K562 (cell line): Measurements from ENCODE around the gene GTF2A2.

Experiments
- CREB3L1 ChIP-seq: fragments of 450-650 bp; IDR thresholded peaks from 2 replicates; pipeline ENCODE4 v1.6.1; 2014; ENCODE audit warnings: low read depth, mild to moderate bottlenecking, moderate library complexity, borderline replicate concordance
- E2F6 ChIP-seq, 2 experiments: IDR thresholded peaks; 2 replicates each; pipeline ENCODE4 v1.6.1; 2011; ENCODE audit warnings: borderline replicate concordance in 1 of 2, control low read depth in 1 of 2, low read depth in 1 of 2, low read length in 1 of 2, mild to moderate bottlenecking in 1 of 2, mixed read lengths in 1 of 2, moderate library complexity in 1 of 2; ENCODE audit not compliant: insufficient read depth in 1 of 2, insufficient read length in 1 of 2, poor library complexity in 1 of 2, severe bottlenecking in 1 of 2; ENCODE audit errors: extremely low read depth in 1 of 2
- FOXM1 ChIP-seq, 2 experiments: fragments of 450-650 bp in 1 of 2; sonication (generic) in 1 of 2; formaldehyde crosslinking in 1 of 2; IDR thresholded peaks; 2 replicates each; pipeline versions ENCODE4 v1.6.1 to v1.9.0; 2017 to 2022; ENCODE audit warnings: low read depth in 2 of 2, mild to moderate bottlenecking in 2 of 2, missing genetic modification reagents in 1 of 2, moderate library complexity in 1 of 2
- HEY1 ChIP-seq: fragments of 250-450 bp; sonication (Bioruptor Pico); IDR thresholded peaks from 2 replicates; pipeline ENCODE4 v1.5.0; 2020; ENCODE audit warnings: mild to moderate bottlenecking, moderate library complexity, borderline replicate concordance
- HNRNPL ChIP-seq: fragments of 200-400 bp; formaldehyde crosslinking; IDR thresholded peaks from 2 replicates; pipeline ENCODE4 v1.6.1; 2017; ENCODE audit warnings: low read depth, mild to moderate bottlenecking, low read length
- IRF9 ChIP-seq: fragments of 450-650 bp; IDR thresholded peaks from 2 replicates; pipeline ENCODE4 v1.6.1; 2016; ENCODE audit warnings: missing biosample characterization, missing genetic modification characterization
- MEF2D ChIP-seq: conservative IDR thresholded peaks from 2 replicates; pipeline ENCODE4 v1.6.1; 2016; ENCODE audit warnings: low read depth, missing genetic modification characterization, missing compliant biosample characterization
- NFRKB ChIP-seq: fragments of 450-650 bp; IDR thresholded peaks from 2 replicates; pipeline ENCODE4 v1.6.1; 2016; ENCODE audit warnings: low read depth
- NUFIP1 ChIP-seq: fragments of 450-650 bp; IDR thresholded peaks from 2 replicates; pipeline ENCODE4 v1.6.1; 2018; ENCODE audit not compliant: partially characterized antibody
- PTBP1 ChIP-seq: fragments of 200-400 bp; formaldehyde crosslinking; IDR thresholded peaks from 2 replicates; pipeline ENCODE4 v1.6.1; 2017; ENCODE audit warnings: low read depth, low read length
- RAD21 ChIP-seq, 2 experiments: fragments of 250-450 bp in 1 of 2; fragments of 450-650 bp in 1 of 2; sonication (Bioruptor Pico) in 1 of 2; formaldehyde crosslinking in 1 of 2; IDR thresholded peaks in 1 of 2; conservative IDR thresholded peaks in 1 of 2; 2 replicates each; pipeline versions ENCODE4 v1.4.0 to v1.8.0; 2020 to 2022; ENCODE audit warnings: mild to moderate bottlenecking in 2 of 2, moderate library complexity in 1 of 2
- ZNF274 ChIP-seq: IDR thresholded peaks from 2 replicates; pipeline ENCODE4 v1.6.1; 2011; ENCODE audit warnings: low read depth, mild to moderate bottlenecking, low read length, moderate library complexity, borderline replicate concordance
- ZNF3 ChIP-seq: fragments of 250-450 bp; sonication (Bioruptor Pico); IDR thresholded peaks from 2 replicates; pipeline ENCODE4 v1.5.0; 2021; ENCODE audit warnings: mild to moderate bottlenecking, moderate library complexity

GRCh38 chr15:59647085-59647484 is 10.2 kb downstream of the GTF2A2 start:
- TF ChIP-seq RAD21 (CRISPR knock-in tag; conservative IDR thresholded peaks at IDR 0.05 in 1 of 2, IDR thresholded peaks at IDR 0.05 in 1 of 2) (no peak), E2F6 (IDR thresholded peaks at IDR 0.05; ENCODE audit: borderline replicate concordance in 1 of 2, extremely low read depth in 1 of 2, insufficient read depth in 1 of 2, insufficient read length in 1 of 2, low read depth in 1 of 2, low read length in 1 of 2, poor library complexity in 1 of 2, severe bottlenecking in 1 of 2) (no peak), IRF9 (tag) (no peak), NFRKB (no peak), PTBP1 (no peak), ZNF3 (CRISPR knock-in tag) (no peak), ZNF274 (no peak), HEY1 (CRISPR knock-in tag) (no peak), FOXM1 (IDR thresholded peaks at IDR 0.05; ENCODE audit: low read depth) (no peak), FOXM1 (CRISPR knock-in tag; IDR thresholded peaks at IDR 0.05; ENCODE audit: low read depth) (no peak), HNRNPL (no peak), NUFIP1 (no peak), MEF2D (tag) (no peak), CREB3L1 (no peak)
